Measurements from ENCODE around the gene USP53. TPM values are rescaled to one million over a fixed set of nuclear protein-coding genes. Genes with fewer than 3 reads are reported as not detected.
A peak's percentile ranks its signal among the peaks of the same experiment; 100 is the strongest.
"Not testable (repeated sequence)": the region's sequence is repeated elsewhere in the genome, so short reads cannot be mapped to it uniquely, and the experiment has no call there.

Gene USP53
- polyA plus RNA-seq, 10 donors = 7.5 to 13.9 (median 9.9) TPM

DNA sequence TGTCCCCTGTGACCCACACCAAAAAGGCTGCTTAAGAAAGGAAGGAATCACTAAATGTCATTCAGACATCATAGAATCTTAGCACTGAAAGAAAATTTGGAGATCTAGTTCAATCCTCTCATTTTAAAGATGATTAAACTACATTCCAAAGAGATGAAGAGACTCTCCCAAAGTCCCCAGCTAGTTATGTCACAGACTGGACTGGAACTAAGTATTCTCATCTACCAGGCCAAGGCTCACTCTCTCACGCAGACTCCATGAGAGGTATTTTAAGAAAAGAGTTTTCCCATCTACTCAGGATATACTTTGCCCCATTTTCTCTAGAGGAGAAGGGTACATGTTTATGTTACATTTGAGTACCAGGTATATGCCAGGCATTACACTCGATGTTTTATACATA, 102.5 kb downstream of the USP53 start:
- no peak for DNase-seq

GRCh38 chr4:119317990-119318389, 105.5 kb downstream of the USP53 start:
- DNase-seq = peak in 2 of 3 donors; percentile 19 to 32

GRCh38 chr4:119321921-119322687, 109.6 kb downstream of the USP53 start, which contains the start of gene FABP2:
FABP2 (minus strand) TSS chr4:119322138; CDS start chr4:119322102, 36 bp downstream.
- DNase-seq = no peak

- DNase-seq = no peak
Observed at GRCh38 chr4:119328695-119329094, 116.2 kb downstream of the USP53 start.

GRCh38 chr4:119329835-119330620, 117.5 kb downstream of the USP53 start:
- no peak for DNase-seq

DNA sequence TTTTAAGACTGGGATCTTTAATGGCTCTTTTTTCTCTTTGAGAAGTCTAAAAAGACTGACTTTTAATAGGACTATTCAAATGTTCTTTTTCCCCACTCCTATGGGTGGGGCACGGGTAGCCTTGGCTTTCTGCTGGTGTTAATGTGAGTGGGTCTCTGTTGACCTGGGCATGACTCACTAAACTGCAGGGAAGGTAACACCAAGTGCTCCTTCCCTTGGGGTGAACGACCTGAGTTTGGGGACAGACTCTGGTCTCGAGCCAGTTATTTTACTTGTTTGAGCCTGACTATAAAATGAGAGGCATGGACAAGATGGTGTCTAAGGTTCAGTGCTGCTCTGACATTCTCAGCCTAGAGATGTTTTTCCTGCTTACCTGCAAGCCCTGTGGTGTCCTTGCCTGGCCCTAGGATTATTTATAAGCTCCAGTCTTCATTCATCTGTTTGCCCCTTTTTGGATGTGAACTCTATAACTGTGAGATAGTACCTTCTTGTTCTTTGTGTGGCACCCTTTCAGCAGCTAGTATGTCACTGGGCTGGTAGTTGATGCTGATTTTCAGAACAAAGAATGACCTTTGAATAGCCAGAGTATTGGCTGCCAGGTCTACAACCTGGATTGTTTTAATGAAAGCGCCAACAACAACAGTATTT, 123.9 kb downstream of the USP53 start:
- not testable (repeated sequence) for DNase-seq

DNA sequence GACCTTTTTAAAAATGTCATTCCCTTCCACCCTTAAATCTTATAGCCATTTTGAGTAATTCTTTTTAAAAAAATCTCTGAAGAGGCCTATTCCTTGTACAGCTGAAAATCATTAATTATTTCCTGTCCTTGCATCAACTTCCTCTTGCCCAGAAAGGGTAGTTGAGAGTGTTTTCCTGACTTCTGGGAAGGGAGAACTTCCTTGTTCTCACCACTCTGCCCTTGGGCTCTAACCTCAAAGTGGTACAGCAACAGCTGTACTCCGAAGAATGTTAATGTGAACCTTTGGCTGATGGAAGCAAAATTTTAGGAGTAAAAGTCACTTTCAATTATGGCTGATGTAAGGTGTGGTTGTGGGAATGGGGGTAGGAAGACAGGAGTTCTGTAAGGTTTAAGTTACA, 124.5 kb downstream of the USP53 start:
- DNase-seq = no peak

DNA sequence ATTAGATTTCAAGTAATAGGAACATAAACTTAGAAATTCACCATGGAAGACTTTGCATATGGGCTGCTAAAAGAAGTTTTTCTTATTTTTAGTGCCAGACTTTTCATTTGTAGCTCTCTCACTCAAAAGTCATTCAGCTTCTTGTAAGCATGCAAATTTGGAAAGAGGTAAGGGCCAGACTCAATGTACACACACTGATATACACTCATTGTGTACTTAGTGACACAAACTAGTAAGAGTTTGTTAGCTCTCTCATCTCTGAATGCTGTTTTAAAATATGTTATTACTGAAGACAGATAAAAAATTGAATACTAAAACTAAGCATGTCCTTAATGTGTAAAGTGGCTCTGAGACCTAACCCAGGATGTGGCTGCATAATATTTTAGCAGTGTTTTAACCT, 127.4 kb downstream of the USP53 start:
- not testable (repeated sequence) for DNase-seq

GRCh38 chr4:119343293-119343692, 130.8 kb downstream of the USP53 start:
- DNase-seq = not testable (repeated sequence)

Other genes starting within 250 kb of the USP53 start
- gene MYOZ2, start 76.9 kb upstream of the USP53 start, polyA plus RNA-seq (ENCODE audit: insufficient read length in 10 of 10) = 100 to 1,000 TPM; 143 to 385 (median 283) TPM
- gene FABP2, start 109.4 kb downstream of the USP53 start, polyA plus RNA-seq (ENCODE audit: insufficient read length in 10 of 10) = under 1 TPM in 2 of 10 donors, not detected in 8; 0.05 to 0.09 TPM